WTC11 (cell line): ENCODE data around the gene FGD6. TPM values are rescaled to one million over a fixed set of nuclear protein-coding genes. Genes with fewer than 3 reads are reported as not detected.
A peak's percentile ranks its signal among the peaks of the same experiment; 100 is the strongest.

Experiments
- ATAC-seq: fragments of 200-7000 bp; cut with Tn5 transposase; 2 replicates; pipeline ENCODE4 v1.10.0; 2021; ENCODE audit warnings: mild to moderate bottlenecking, moderate library complexity
- CTCF ChIA-PET: fragments of 300-600 bp; sonication (Branson Sonifier 250); formaldehyde crosslinking; loops from one replicate; lab custom pipeline; 2021; ENCODE audit warnings: antibody characterized with exemption; lab: Charles Lee
- POLR2A ChIA-PET: fragments of 350-600 bp; sonication (Branson Sonifier 250); formaldehyde crosslinking; loops from one replicate; lab custom pipeline; 2021; ENCODE audit warnings: antibody characterized with exemption; lab: Charles Lee
- DNase-seq: peaks from one replicate; pipeline ENCODE4 v3.0.0; 2021; ENCODE audit warnings: low spot score
- H3K27ac Mint-ChIP-seq: 2 replicates; pipeline ENCODE4 v1.8.0; 2021; ENCODE audit warnings: mixed read lengths
- H3K27me3 Mint-ChIP-seq: 2 replicates; pipeline ENCODE4 v1.8.0; 2021; ENCODE audit warnings: low read depth, mild to moderate bottlenecking, moderate library complexity, mixed read lengths
- H3K36me3 Mint-ChIP-seq: 2 replicates; pipeline ENCODE4 v1.8.0; 2021; ENCODE audit warnings: mixed read lengths
- H3K4me1 Mint-ChIP-seq: 2 replicates; pipeline ENCODE4 v1.8.0; 2022; ENCODE audit warnings: mixed read lengths
- H3K4me3 Mint-ChIP-seq: 2 replicates; pipeline ENCODE4 v1.8.0; 2021; ENCODE audit warnings: mild to moderate bottlenecking, moderate library complexity, mixed read lengths
- H3K9me3 Mint-ChIP-seq: 2 replicates; pipeline ENCODE4 v1.8.0; 2021; ENCODE audit warnings: mixed read lengths
- ATF2 ChIP-seq: sonication (generic); formaldehyde crosslinking; IDR thresholded peaks from 2 replicates; pipeline ENCODE4 v1.8.1; 2022; ENCODE audit warnings: low read depth, missing genetic modification reagents, borderline replicate concordance
- CBFB ChIP-seq: sonication (generic); formaldehyde crosslinking; IDR thresholded peaks from 2 replicates; pipeline ENCODE4 v1.8.1; 2022; ENCODE audit warnings: mild to moderate bottlenecking, low read depth, missing genetic modification reagents
- EMX1 ChIP-seq: fragments of 250-450 bp; sonication (Bioruptor Pico); IDR thresholded peaks from 2 replicates; pipeline ENCODE4 v1.8.0; 2021; ENCODE audit warnings: mild to moderate bottlenecking
- ESRRA ChIP-seq: sonication (generic); formaldehyde crosslinking; IDR thresholded peaks from 2 replicates; pipeline ENCODE4 v1.8.1; 2022; ENCODE audit warnings: mild to moderate bottlenecking, missing genetic modification reagents, borderline replicate concordance
- JAZF1 ChIP-seq: fragments of 250-450 bp; sonication (Bioruptor Pico); IDR thresholded peaks from 2 replicates; pipeline ENCODE4 v1.9.0; 2021; ENCODE audit warnings: moderate library complexity, mild to moderate bottlenecking, inconsistent platforms
- MYBL2 ChIP-seq: sonication (generic); formaldehyde crosslinking; IDR thresholded peaks from 2 replicates; pipeline ENCODE4 v1.8.1; 2023; ENCODE audit warnings: mild to moderate bottlenecking, moderate library complexity, missing genetic modification reagents
- NFE2L1 ChIP-seq: sonication (generic); formaldehyde crosslinking; IDR thresholded peaks from 2 replicates; pipeline ENCODE4 v1.8.1; 2023; ENCODE audit warnings: missing genetic modification reagents
- NR3C1 ChIP-seq: sonication (generic); formaldehyde crosslinking; conservative IDR thresholded peaks from 2 replicates; pipeline ENCODE4 v1.8.1; 2023; ENCODE audit warnings: low read depth, mild to moderate bottlenecking, missing genetic modification reagents
- RELA ChIP-seq: sonication (generic); formaldehyde crosslinking; IDR thresholded peaks from 2 replicates; pipeline ENCODE4 v1.8.1; 2022; ENCODE audit warnings: missing genetic modification reagents, mild to moderate bottlenecking, borderline replicate concordance
- SMAD3 ChIP-seq: sonication (generic); formaldehyde crosslinking; IDR thresholded peaks from 2 replicates; pipeline ENCODE4 v1.8.0; 2022; ENCODE audit warnings: missing genetic modification reagents, mild to moderate bottlenecking, borderline replicate concordance
- SMAD4 ChIP-seq: sonication (generic); formaldehyde crosslinking; IDR thresholded peaks from 2 replicates; pipeline ENCODE4 v1.8.0; 2022; ENCODE audit warnings: mild to moderate bottlenecking, missing genetic modification reagents
- TP53 ChIP-seq: sonication (generic); formaldehyde crosslinking; IDR thresholded peaks from 2 replicates; pipeline ENCODE4 v1.8.1; 2023; ENCODE audit warnings: mild to moderate bottlenecking, missing genetic modification reagents
- ZMAT4 ChIP-seq: fragments of 250-450 bp; sonication (Bioruptor Pico); IDR thresholded peaks from 2 replicates; pipeline ENCODE4 v1.9.0; 2021; ENCODE audit warnings: mild to moderate bottlenecking
- ZNF121 ChIP-seq: sonication (generic); formaldehyde crosslinking; IDR thresholded peaks from 2 replicates; pipeline ENCODE4 v1.8.0; 2023; ENCODE audit warnings: missing genetic modification reagents
- ZNF138 ChIP-seq: sonication (generic); formaldehyde crosslinking; conservative IDR thresholded peaks from 2 replicates; pipeline ENCODE4 v1.8.1; 2022; ENCODE audit warnings: mild to moderate bottlenecking, moderate library complexity, missing genetic modification reagents
- ZNF317 ChIP-seq: sonication (generic); formaldehyde crosslinking; IDR thresholded peaks from 2 replicates; pipeline ENCODE4 v1.8.1; 2023; ENCODE audit warnings: low read depth, mild to moderate bottlenecking, moderate library complexity, missing genetic modification reagents, borderline replicate concordance
- ZNF396 ChIP-seq: fragments of 250-450 bp; sonication (Bioruptor Pico); IDR thresholded peaks from 2 replicates; pipeline ENCODE4 v1.8.0; 2021; ENCODE audit warnings: mild to moderate bottlenecking, moderate library complexity, borderline replicate concordance
- ZNF416 ChIP-seq: fragments of 250-450 bp; sonication (Bioruptor Pico); IDR thresholded peaks from 2 replicates; pipeline ENCODE4 v1.9.0; 2021; ENCODE audit warnings: mild to moderate bottlenecking, inconsistent platforms
- ZNF671 ChIP-seq: fragments of 250-450 bp; sonication (Bioruptor Pico); IDR thresholded peaks from 2 replicates; pipeline ENCODE4 v1.8.0; 2021; ENCODE audit warnings: mild to moderate bottlenecking
- total RNA-seq: library from RNA; stranded (reverse); gene quantifications from 3 replicates; pipeline ENCODE4 v1.2.3, GENCODE V29; 2021
- TF ChIP-seq, protein P1 (sequence below): sonication (generic); formaldehyde crosslinking; IDR thresholded peaks from 2 replicates; pipeline ENCODE4 v1.8.1; 2023; ENCODE audit warnings: mild to moderate bottlenecking, missing genetic modification reagents, moderate library complexity
- TF ChIP-seq, protein P2 (sequence below): sonication (generic); formaldehyde crosslinking; IDR thresholded peaks from 2 replicates; pipeline ENCODE4 v1.8.0; 2023; ENCODE audit warnings: missing genetic modification reagents, mild to moderate bottlenecking, borderline replicate concordance
- TF ChIP-seq, protein P3 (sequence below): sonication (generic); formaldehyde crosslinking; conservative IDR thresholded peaks from 2 replicates; pipeline ENCODE4 v1.8.1; 2022; ENCODE audit warnings: mild to moderate bottlenecking, missing genetic modification reagents
- TF ChIP-seq, protein P4 (sequence below): fragments of 250-450 bp; sonication (Bioruptor Pico); IDR thresholded peaks from 2 replicates; pipeline ENCODE4 v1.9.0; 2021; ENCODE audit warnings: mild to moderate bottlenecking
- TF ChIP-seq, protein P5 (sequence below): sonication (generic); formaldehyde crosslinking; conservative IDR thresholded peaks from 2 replicates; pipeline ENCODE4 v1.8.1; 2023; ENCODE audit warnings: mild to moderate bottlenecking, low read depth, missing genetic modification reagents, moderate library complexity

The FGD6 gene
- total RNA-seq, 1 experiment from 2014 or later = 28.2 TPM

GRCh38 chr12:95164656-95165055, 52.6 kb downstream of the FGD6 start (continued):
- TF ChIP-seq, protein P1, sequence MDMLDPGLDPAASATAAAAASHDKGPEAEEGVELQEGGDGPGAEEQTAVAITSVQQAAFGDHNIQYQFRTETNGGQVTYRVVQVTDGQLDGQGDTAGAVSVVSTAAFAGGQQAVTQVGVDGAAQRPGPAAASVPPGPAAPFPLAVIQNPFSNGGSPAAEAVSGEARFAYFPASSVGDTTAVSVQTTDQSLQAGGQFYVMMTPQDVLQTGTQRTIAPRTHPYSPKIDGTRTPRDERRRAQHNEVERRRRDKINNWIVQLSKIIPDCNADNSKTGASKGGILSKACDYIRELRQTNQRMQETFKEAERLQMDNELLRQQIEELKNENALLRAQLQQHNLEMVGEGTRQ = no peak
- no peak for TF ChIP-seq ESRRA
- no peak for TF ChIP-seq MYBL2 (CRISPR knock-in tag)
- TF ChIP-seq JAZF1 = no peak
- no peak for TF ChIP-seq ZNF317 (CRISPR knock-in tag)
- TF ChIP-seq NFE2L1 (CRISPR knock-in tag) = no peak
- no peak for TF ChIP-seq SMAD4 (CRISPR knock-in tag)
- TF ChIP-seq NR3C1 (CRISPR knock-in tag) = no peak
- no peak for TF ChIP-seq SMAD3 (CRISPR knock-in tag)
- no peak for TF ChIP-seq TP53 (CRISPR knock-in tag)
- no peak for TF ChIP-seq ZNF416 (CRISPR knock-in tag)

GRCh38 chr12:95158919-95159318, 58.3 kb downstream of the FGD6 start:
- CTCF ChIA-PET = no interaction called here
- POLR2A ChIA-PET = no interaction called here
- Mint-ChIP-seq H3K4me3 (no peak overlapping the region), H3K27me3 (no peaks in the 10 kb centered on the region; the same call in 1 of the 2 replicates), H3K27ac (peak overlapping the region; percentile 46), H3K36me3 (peaks cover 43% of the 10 kb centered on the region), H3K4me1 (peaks cover 24% of the 10 kb centered on the region), H3K9me3 (peaks cover 18% of the 10 kb centered on the region)
- no peak for DNase-seq
- ATAC-seq = no peak
- no peak for TF ChIP-seq RELA (CRISPR knock-in tag)
- no peak for TF ChIP-seq CBFB (CRISPR knock-in tag)
- TF ChIP-seq, protein P2, sequence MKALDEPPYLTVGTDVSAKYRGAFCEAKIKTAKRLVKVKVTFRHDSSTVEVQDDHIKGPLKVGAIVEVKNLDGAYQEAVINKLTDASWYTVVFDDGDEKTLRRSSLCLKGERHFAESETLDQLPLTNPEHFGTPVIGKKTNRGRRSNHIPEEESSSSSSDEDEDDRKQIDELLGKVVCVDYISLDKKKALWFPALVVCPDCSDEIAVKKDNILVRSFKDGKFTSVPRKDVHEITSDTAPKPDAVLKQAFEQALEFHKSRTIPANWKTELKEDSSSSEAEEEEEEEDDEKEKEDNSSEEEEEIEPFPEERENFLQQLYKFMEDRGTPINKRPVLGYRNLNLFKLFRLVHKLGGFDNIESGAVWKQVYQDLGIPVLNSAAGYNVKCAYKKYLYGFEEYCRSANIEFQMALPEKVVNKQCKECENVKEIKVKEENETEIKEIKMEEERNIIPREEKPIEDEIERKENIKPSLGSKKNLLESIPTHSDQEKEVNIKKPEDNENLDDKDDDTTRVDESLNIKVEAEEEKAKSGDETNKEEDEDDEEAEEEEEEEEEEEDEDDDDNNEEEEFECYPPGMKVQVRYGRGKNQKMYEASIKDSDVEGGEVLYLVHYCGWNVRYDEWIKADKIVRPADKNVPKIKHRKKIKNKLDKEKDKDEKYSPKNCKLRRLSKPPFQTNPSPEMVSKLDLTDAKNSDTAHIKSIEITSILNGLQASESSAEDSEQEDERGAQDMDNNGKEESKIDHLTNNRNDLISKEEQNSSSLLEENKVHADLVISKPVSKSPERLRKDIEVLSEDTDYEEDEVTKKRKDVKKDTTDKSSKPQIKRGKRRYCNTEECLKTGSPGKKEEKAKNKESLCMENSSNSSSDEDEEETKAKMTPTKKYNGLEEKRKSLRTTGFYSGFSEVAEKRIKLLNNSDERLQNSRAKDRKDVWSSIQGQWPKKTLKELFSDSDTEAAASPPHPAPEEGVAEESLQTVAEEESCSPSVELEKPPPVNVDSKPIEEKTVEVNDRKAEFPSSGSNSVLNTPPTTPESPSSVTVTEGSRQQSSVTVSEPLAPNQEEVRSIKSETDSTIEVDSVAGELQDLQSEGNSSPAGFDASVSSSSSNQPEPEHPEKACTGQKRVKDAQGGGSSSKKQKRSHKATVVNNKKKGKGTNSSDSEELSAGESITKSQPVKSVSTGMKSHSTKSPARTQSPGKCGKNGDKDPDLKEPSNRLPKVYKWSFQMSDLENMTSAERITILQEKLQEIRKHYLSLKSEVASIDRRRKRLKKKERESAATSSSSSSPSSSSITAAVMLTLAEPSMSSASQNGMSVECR (CRISPR knock-in tag) = no peak
- no peak for TF ChIP-seq MYBL2 (CRISPR knock-in tag)
- TF ChIP-seq ZNF121 (CRISPR knock-in tag) = no peak
- TF ChIP-seq, protein P3, sequence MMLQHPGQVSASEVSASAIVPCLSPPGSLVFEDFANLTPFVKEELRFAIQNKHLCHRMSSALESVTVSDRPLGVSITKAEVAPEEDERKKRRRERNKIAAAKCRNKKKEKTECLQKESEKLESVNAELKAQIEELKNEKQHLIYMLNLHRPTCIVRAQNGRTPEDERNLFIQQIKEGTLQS (CRISPR knock-in tag) = no peak
- no peak for TF ChIP-seq ZNF671 (CRISPR knock-in tag)
- TF ChIP-seq, protein P4, sequence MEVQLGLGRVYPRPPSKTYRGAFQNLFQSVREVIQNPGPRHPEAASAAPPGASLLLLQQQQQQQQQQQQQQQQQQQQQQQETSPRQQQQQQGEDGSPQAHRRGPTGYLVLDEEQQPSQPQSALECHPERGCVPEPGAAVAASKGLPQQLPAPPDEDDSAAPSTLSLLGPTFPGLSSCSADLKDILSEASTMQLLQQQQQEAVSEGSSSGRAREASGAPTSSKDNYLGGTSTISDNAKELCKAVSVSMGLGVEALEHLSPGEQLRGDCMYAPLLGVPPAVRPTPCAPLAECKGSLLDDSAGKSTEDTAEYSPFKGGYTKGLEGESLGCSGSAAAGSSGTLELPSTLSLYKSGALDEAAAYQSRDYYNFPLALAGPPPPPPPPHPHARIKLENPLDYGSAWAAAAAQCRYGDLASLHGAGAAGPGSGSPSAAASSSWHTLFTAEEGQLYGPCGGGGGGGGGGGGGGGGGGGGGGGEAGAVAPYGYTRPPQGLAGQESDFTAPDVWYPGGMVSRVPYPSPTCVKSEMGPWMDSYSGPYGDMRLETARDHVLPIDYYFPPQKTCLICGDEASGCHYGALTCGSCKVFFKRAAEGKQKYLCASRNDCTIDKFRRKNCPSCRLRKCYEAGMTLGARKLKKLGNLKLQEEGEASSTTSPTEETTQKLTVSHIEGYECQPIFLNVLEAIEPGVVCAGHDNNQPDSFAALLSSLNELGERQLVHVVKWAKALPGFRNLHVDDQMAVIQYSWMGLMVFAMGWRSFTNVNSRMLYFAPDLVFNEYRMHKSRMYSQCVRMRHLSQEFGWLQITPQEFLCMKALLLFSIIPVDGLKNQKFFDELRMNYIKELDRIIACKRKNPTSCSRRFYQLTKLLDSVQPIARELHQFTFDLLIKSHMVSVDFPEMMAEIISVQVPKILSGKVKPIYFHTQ = no peak
- TF ChIP-seq ZMAT4 (CRISPR knock-in tag) = no peak
- TF ChIP-seq ZNF396 (CRISPR knock-in tag) = no peak
- no peak for TF ChIP-seq ATF2 (CRISPR knock-in tag)
- no peak for TF ChIP-seq ZNF138 (CRISPR knock-in tag)
- TF ChIP-seq, protein P5, sequence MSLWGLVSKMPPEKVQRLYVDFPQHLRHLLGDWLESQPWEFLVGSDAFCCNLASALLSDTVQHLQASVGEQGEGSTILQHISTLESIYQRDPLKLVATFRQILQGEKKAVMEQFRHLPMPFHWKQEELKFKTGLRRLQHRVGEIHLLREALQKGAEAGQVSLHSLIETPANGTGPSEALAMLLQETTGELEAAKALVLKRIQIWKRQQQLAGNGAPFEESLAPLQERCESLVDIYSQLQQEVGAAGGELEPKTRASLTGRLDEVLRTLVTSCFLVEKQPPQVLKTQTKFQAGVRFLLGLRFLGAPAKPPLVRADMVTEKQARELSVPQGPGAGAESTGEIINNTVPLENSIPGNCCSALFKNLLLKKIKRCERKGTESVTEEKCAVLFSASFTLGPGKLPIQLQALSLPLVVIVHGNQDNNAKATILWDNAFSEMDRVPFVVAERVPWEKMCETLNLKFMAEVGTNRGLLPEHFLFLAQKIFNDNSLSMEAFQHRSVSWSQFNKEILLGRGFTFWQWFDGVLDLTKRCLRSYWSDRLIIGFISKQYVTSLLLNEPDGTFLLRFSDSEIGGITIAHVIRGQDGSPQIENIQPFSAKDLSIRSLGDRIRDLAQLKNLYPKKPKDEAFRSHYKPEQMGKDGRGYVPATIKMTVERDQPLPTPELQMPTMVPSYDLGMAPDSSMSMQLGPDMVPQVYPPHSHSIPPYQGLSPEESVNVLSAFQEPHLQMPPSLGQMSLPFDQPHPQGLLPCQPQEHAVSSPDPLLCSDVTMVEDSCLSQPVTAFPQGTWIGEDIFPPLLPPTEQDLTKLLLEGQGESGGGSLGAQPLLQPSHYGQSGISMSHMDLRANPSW (CRISPR knock-in tag) = no peak
- TF ChIP-seq EMX1 (CRISPR knock-in tag) = no peak
- no peak for TF ChIP-seq SMAD3 (CRISPR knock-in tag)
- TF ChIP-seq SMAD4 (CRISPR knock-in tag) = no peak
